Chondrocyte (in vitro differentiated cells): ENCODE measurements around the gene SIPA1L3. TPM values are rescaled to one million over a fixed set of nuclear protein-coding genes. Genes with fewer than 3 reads are reported as not detected.

Source experiments
- DNase-seq: peaks from one replicate; pipeline ENCODE4 v3.0.0; 2021; ENCODE audit warnings: mixed read lengths, low spot score
- H3K27ac Mint-ChIP-seq: one replicate; pipeline ENCODE4 v1.8.0; 2021; ENCODE audit warnings: mild to moderate bottlenecking, moderate library complexity, mixed read lengths; ENCODE audit not compliant: unreplicated experiment
- H3K27me3 Mint-ChIP-seq: 2 replicates; pipeline ENCODE4 v1.8.0; 2021; ENCODE audit warnings: low read depth, mixed read lengths
- H3K36me3 Mint-ChIP-seq: 2 replicates; pipeline ENCODE4 v1.8.0; 2021; ENCODE audit warnings: low read depth, mixed read lengths
- H3K4me1 Mint-ChIP-seq: 2 replicates; pipeline ENCODE4 v1.8.0; 2021; ENCODE audit warnings: low read depth, mild to moderate bottlenecking, mixed read lengths
- H3K4me3 Mint-ChIP-seq: one replicate; pipeline ENCODE4 v1.8.0; 2021; ENCODE audit warnings: mild to moderate bottlenecking, moderate library complexity, mixed read lengths; ENCODE audit not compliant: unreplicated experiment
- H3K9me3 Mint-ChIP-seq: 2 replicates; pipeline ENCODE4 v1.8.0; 2021; ENCODE audit warnings: low read depth, mixed read lengths
- CTCF ChIP-seq: fragments of 200-600 bp; sonication (generic); IDR thresholded peaks from 2 replicates; pipeline ENCODE4 v1.5.0; 2021; ENCODE audit warnings: antibody characterized with exemption, mild to moderate bottlenecking, moderate library complexity
- total RNA-seq: library from RNA; stranded (reverse); gene quantifications from 3 replicates; pipeline ENCODE4 v1.2.1, GENCODE V29; 2021

Gene SIPA1L3
- total RNA-seq, 1 donor from 2014 or later = 17.5 TPM

GRCh38 chr19:38021352-38021751 is 114.3 kb downstream of the SIPA1L3 start:
- H3K9me3 Mint-ChIP-seq = no peaks in the 10 kb centered on the region

GRCh38 chr19:38022791-38023670 is 116.0 kb downstream of the SIPA1L3 start:
- peak; percentile 55 for DNase-seq
- Mint-ChIP-seq H3K9me3 (no peaks in the 10 kb centered on the region), H3K27ac (peak overlapping the region; percentile 13), H3K36me3 (no peaks in the 10 kb centered on the region), H3K27me3 (no peaks in the 10 kb centered on the region), H3K4me1 (peaks cover 18% of the 10 kb centered on the region), H3K4me3 (no peak overlapping the region)
- no peak for TF ChIP-seq CTCF

More at GRCh38 chr19:38021352-38021751, 114.3 kb downstream of the SIPA1L3 start:
- TF ChIP-seq CTCF = no peak
- Mint-ChIP-seq H3K4me3 (no peak overlapping the region), H3K4me1 (peaks cover 17% of the 10 kb centered on the region), H3K27ac (no peak overlapping the region), H3K27me3 (no peaks in the 10 kb centered on the region), H3K36me3 (no peaks in the 10 kb centered on the region)
- DNase-seq = no peak

DNA sequence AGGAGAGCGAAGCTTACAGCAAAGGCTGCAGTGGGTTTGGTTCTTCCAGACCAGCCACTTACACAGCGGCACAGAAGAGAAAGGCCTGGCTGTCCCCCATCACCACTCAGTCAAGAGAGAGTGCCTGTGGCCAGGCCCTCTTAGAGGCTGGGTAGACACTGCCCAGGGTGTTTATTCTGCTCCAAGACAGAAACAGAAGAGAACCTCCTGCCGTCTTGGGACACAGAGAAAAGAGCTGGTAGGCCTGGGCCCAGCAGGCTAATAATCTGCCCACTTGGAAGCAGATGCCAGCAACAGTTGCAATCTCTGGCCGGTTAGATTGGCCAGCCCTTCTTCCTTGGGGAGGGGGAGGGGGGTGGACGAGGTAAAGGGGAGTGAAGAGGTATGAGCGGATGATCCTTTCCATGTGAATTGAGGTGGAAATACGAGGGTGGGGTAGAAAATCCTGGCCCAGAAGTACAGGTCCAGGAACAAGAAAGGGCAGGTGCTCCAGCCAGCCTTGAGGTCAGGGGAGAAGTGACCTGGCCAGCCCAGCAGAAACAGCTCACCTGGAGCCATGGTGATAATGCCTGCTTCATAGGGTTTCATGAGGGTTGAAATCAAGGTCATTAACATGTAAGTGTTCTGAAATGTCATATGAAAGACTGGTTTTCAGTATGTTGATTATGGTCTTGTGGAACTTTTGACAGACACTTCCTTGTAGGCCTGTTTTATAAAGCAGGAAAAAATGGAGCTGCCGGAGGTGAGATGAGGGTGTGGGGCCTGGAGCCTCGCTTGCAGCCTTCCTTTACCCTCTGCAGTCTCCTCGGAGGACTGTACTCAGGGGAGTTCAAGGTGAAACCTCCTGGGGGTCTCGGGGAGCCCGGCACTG is 116.9 kb downstream of the SIPA1L3 start:
- Mint-ChIP-seq H3K4me1 (peaks cover 26% of the 10 kb centered on the region), H3K36me3 (no peaks in the 10 kb centered on the region), H3K9me3 (no peaks in the 10 kb centered on the region), H3K27ac (no peak overlapping the region), H3K4me3 (no peak overlapping the region), H3K27me3 (no peaks in the 10 kb centered on the region)
- DNase-seq = peak; percentile 34
- TF ChIP-seq CTCF = no peak

DNA sequence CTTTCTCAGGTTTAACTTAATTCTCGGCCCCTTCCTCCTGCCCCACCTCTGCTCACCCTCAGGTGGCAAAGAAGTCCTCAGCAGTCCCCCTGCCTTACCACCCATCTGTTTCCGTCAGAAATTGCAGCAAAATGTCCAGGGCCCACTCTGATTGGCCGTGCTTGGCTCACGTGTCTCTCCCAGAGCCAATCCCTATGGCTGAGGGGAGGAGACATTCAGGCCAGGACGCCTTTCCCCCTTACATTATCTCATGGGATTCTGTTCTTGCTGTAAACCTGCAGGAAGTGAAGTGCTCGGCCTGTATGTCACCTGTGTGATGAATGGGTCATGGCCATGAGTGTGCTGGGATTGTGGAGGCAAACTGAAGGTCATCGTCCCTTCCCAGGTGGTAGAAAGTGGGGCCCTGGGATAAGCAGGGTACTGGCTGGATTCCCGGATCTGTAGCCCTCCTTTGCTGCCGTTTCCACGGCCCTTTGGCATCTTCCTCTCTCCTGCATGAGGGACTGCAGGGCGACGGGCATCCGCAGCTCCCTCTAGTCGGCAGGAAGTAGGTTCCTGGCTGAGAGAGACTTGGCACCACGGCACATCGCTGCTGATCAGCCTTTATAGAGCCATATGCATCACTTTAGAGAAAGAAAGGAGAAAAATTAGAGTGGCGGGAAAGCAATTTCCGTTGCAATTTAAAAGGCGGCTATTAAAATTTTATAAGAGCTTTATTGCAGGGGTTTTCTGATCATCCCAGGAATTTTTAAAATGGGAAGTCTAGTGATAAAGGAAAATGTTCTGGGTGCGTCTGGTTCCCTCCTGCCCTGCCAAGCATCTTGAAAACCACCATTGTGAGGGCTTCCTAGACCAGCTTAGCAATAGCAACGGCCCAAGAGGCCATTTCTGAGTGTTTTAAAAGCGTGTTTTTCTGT is 118.2 kb downstream of the SIPA1L3 start:
- peaks cover 31% of the 10 kb centered on the region for H3K4me1 Mint-ChIP-seq
- H3K27ac Mint-ChIP-seq = no peak overlapping the region
- H3K36me3 Mint-ChIP-seq = no peaks in the 10 kb centered on the region
- TF ChIP-seq CTCF = no peak
- peak; percentile 12 for DNase-seq
- no peaks in the 10 kb centered on the region for H3K27me3 Mint-ChIP-seq
- H3K4me3 Mint-ChIP-seq = no peak overlapping the region
- no peaks in the 10 kb centered on the region for H3K9me3 Mint-ChIP-seq
